ELR (cell line): ENCODE measurements around the gene AGBL1.
"Not testable (repeated sequence)": the region's sequence is repeated elsewhere in the genome, so short reads cannot be mapped to it uniquely, and the experiment has no call there.

Source experiments
- DNase-seq: peaks from one replicate; pipeline ENCODE4 v3.0.0-alpha.2; 2015; ENCODE audit warnings: low read depth

AGBL1 gene

GRCh38 chr15:86087808-86088207 lies 8.1 kb downstream of the AGBL1 start:
- DNase-seq, result no peak

GRCh38 chr15:86089422-86089821 lies 9.8 kb downstream of the AGBL1 start:
- no peak for DNase-seq

- no peak for DNase-seq
Observed at GRCh38 chr15:86101818-86102217, 22.1 kb downstream of the AGBL1 start.

- DNase-seq, result no peak
Observed at GRCh38 chr15:86103825-86104224, 24.2 kb downstream of the AGBL1 start.

- DNase-seq, result no peak
Observed at GRCh38 chr15:86106306-86106705, 26.6 kb downstream of the AGBL1 start.

GRCh38 chr15:86115145-86115801 lies 35.6 kb downstream of the AGBL1 start:
- DNase-seq, result no peak

- DNase-seq, result no peak
Observed at GRCh38 chr15:86121568-86122225, 42.0 kb downstream of the AGBL1 start.

- not testable (repeated sequence) for DNase-seq
Observed at GRCh38 chr15:86122691-86123391, 43.2 kb downstream of the AGBL1 start.

GRCh38 chr15:86125775-86126174 lies 46.1 kb downstream of the AGBL1 start:
- no peak for DNase-seq

- no peak for DNase-seq
Observed at GRCh38 chr15:86127547-86127946, 47.9 kb downstream of the AGBL1 start.

- no peak for DNase-seq
Observed at GRCh38 chr15:86135041-86135440, 55.4 kb downstream of the AGBL1 start.

- DNase-seq, result no peak
Observed at GRCh38 chr15:86136861-86137260, 57.2 kb downstream of the AGBL1 start.

GRCh38 chr15:86138798-86139197 lies 59.1 kb downstream of the AGBL1 start:
- no peak for DNase-seq

- DNase-seq, result no peak
Observed at GRCh38 chr15:86139828-86140227, 60.2 kb downstream of the AGBL1 start.

GRCh38 chr15:86154705-86155104 lies 75.0 kb downstream of the AGBL1 start:
- DNase-seq, result no peak

- DNase-seq, result no peak
Observed at GRCh38 chr15:86155551-86155950, 75.9 kb downstream of the AGBL1 start.

- DNase-seq, result no peak
Observed at GRCh38 chr15:86157606-86158293, 78.1 kb downstream of the AGBL1 start.

- no peak for DNase-seq
Observed at GRCh38 chr15:86159468-86159867, 79.8 kb downstream of the AGBL1 start.

GRCh38 chr15:86161250-86161649 lies 81.6 kb downstream of the AGBL1 start:
- DNase-seq, result no peak

GRCh38 chr15:86162172-86162591 lies 82.5 kb downstream of the AGBL1 start:
- no peak for DNase-seq

- DNase-seq, result no peak
Observed at GRCh38 chr15:86162641-86163040, 83.0 kb downstream of the AGBL1 start.

GRCh38 chr15:86163816-86164215 lies 84.1 kb downstream of the AGBL1 start:
- no peak for DNase-seq
